ENCODE results near the gene IMMP2L.
"Not testable (repeated sequence)": the region's sequence is repeated elsewhere in the genome, so short reads cannot be mapped to it uniquely, and the experiment has no call there.

The IMMP2L gene

DNA sequence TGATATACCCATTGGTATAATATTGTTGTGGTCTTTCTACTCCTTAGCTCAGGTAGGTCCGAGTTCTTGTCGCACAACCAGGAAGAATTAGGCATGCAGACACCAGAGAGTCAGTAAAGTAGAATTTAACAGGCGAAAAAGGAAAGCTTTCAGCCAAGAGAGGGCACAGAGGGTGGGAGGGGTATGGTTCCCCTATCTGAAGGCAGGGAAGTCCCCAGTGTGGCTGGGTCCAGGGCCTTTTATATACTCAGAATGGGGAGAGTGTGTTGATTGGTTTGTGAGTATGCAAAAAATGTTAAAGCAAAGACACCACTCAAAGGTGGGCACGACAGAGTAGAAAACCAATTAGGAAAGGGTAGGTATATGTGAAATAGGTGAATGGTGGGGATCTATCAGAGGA lies 53.9 kb downstream of the IMMP2L start:
- no peak for DNase-seq (ENCODE audit: low spot score)

DNA sequence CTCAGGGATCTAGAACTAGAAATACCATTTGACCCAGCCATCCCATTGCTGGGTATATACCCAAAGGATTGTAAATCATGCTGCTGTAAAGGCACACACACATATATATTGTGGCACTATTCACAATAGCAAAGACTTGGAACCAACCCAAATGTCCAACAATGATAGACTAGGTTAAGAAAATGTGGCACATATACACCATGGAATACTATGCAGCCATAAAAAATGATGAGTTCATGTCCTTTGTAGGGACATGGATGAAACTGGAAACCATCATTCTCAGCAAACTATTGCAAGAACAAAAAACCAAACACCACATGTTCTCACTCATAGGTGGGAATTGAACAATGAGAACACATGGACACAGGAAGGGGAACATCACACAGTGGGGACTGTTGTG lies 56.9 kb downstream of the IMMP2L start:
- not testable (repeated sequence) for DNase-seq (ENCODE audit: low spot score)

DNA sequence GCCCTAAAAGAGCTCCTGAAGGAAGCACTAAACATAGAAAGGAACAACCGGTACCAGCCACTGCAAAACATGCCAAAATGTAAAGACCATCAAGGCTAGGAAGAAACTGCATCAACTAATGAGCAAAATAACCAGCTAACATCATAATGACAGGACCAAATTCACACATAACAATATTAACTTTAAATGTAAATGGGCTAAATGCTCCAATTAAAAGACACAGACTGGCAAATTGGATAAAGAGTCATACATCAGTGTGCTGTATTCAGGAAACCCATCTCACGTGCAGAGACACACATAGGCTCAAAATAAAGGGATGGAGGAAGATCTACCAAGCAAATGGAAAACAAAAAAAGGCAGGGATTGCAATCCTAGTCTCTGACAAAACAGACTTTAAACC lies 60.5 kb downstream of the IMMP2L start:
- not testable (repeated sequence) for DNase-seq (ENCODE audit: low spot score)

DNA sequence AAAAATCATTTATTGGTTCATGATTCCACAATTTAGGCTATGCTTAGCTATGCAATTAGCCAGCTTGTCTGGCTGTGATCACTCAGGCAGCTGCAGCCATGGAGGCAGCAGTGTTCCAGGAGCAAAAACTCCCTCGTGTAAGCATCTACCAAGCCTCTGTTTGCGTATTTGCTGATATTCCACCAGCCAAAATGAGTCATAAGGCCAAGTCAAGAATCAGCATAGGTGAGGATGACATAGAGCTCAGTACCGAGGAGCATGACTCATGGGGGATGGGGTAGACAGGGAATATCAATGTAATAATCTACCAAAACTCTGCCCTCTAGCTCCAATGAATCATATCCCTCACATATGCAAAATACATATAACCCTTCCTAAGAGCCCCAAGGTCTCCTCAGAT lies 63.3 kb downstream of the IMMP2L start:
- no peak for DNase-seq (ENCODE audit: low spot score)

DNA sequence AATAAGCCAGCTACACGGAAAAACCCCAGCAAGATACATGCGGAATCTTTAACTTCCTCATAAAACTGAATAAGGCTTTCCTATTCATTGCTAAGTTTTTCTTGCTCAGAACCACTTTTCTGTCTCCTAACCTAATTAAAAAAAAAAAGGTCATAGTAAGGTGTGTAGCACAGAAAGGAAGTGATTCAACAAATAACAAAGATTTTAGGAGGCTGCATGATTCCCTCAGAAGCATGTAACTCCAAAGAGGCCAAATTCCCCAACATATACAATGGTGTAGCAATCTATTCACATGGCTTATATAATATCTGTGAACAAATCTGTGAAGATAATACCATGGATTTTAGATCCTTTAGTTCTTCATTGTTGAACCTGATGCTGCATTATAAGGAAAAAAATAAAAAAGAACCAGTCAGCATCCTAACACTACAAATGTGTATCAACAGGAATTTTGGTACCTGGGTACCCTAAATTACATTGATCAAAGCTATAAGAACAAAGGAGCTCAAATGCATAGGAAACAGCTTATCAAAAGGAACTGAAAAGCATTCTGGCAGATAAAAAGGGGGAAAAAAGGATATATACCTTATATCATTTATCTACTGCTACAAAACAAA lies 63.8 kb downstream of the IMMP2L start:
- no peak for DNase-seq (ENCODE audit: low spot score)

DNA sequence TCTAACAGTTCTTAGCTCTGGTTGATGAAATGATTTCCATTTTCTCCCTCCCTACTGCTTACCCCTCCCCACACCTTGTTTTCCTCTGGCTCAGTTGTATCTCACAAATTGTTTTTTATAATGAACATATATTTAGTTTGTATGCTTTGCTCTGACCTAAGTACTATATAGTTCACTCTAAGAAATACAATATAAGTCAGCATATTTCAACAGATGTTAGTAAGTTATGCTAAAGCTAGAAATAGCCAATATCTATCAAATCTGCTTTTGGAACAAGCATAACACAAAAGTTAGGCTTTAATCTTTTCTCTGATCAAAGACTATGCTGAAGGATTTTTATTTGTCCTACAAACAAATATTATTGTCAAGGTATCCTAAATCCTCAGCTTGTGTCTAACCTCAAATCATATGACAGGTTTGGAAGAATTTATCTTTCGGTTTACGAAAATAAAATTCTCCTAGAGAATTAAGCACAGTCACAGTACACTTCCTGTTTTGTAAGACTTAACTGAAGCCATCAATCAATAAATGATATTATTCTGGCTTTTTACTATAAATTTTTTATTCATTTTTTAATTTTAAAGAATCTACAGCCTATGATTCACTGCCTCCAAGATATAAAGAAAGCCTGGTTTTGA lies 67.0 kb downstream of the IMMP2L start:
- no peak for DNase-seq (ENCODE audit: low spot score)

DNA sequence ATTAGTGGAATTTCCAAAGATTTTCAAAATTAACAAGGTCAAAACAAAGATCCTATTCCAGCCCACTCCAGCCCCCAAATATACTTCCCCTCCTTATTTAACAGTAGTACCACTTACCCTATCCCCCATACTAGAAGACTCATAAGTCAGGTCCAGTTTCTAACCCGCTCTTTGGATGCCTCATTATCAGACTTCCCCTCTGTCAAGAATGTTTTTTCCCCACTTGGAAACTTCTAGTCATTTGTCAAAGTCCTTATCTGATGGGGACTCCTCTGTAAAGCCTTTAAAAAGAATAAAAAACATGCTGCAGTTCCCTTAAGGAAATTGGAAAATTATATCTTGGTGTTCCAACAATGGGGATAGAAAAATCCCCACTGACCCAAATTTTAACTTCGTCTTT lies 70.1 kb downstream of the IMMP2L start:
- no peak for DNase-seq (ENCODE audit: low spot score)

DNA sequence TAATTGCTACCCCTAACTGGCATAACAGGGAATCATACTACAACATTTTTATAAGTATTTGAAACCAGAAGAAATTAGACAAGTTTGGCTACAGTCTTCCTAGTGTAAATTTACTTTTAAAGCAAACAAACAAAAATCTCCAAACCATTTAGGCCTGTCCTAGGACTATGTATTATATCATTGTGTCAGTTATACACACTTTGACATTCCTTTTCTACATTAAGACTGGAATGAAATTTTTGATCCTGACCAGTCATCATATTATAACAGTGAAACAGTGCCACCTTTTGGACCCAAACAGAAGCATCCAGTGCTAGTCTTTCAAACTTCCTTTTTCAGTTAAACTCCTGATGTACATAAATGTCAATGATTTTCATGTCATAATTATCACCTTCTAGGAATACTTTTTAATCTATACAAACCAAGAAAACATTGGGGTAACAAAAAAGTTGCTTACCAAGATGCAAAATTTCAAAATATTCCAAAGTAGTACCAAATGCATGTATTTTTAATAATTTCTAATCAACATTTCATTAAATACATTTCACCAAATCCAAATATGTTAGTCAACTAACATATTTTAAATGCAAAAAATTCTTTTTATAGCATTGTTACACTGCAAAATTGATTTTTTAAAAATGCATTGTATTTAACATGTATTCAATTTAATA lies 75.7 kb downstream of the IMMP2L start:
- DNase-seq (ENCODE audit: low spot score) = peak; percentile 19

DNA sequence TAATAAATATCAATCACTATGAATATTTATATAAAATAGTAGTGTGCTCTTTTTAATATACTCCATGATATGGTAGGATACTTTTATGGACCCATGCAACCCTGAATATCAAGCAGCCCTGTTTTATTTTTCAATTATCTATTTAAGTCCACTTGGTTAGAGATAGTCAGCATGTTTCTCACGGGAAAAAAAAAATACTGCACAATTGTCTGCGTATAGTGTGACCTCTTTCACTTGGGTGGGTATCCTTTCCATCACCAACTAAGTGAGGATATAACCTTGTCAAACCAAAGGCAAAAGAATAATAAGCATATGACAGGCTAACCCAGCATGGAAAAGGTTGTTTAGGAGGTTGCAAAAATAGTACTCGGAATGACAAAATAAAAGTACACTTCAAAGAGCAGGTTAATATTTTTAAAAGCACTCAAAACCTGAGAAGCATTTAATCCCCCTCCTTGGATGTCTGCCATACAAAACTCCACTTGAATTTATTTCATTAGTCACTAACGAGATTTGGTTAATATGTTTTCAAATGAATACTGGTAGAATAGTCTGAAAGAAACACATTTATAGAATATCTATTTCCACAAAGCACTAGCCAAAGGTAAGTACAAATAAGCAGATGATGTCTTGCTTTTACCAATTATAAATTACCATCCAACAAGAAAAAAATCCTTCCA lies 76.5 kb downstream of the IMMP2L start:
- no peak for DNase-seq (ENCODE audit: low spot score)

DNA sequence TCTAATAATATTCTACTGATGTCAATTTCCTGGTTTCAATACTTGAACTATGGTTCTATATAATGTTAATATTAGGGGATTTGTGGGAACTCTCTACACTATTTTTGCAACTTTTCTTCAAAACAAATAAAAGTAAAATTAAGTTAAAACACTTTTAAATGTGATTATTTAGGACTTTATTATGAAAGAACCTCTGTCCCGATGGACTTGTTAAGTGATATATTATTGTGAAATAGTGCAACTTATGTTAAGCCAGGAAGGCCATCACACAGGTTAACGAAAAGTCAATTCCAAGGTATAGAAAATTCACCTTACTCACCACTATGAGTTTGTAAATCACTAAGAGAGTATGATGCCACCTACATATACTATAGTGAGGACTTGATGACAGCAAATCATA lies 79.2 kb downstream of the IMMP2L start:
- DNase-seq (ENCODE audit: low spot score) = no peak

DNA sequence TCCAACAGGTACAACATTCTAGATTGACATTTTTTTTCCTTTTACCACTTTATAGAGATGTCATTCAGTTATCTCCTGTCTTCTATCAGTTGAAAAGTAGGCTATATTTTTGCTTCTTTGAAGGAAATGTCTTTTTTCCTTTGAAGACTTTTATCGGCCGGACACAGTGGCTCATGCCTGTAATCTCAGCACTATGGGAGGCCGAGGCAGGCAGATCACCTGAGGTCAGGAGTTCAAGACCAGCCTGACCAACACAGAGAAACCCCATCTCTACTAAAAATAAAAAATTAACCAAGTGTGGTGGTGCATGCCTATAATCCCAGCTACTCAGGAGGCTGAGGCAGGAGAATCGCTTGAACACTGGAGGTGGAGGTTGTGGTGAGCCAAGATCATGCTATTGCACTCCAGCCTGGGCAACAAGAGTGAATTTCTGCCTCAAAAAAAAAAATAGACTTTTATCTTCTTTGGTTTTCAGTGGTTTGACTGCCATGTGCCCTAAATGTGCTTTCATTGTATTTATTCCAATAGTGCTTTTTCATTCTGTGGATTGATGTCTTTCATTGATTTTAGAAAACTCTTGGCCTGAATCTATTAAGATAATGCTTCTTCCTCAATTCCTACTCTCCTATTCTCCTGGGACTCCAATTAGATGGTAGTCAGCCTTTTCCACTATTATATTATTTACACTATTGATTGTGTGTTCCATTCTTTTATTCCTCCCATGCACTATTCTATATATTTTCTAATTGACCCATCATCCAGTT lies 84.6 kb downstream of the IMMP2L start:
- no peak for DNase-seq (ENCODE audit: low spot score)

DNA sequence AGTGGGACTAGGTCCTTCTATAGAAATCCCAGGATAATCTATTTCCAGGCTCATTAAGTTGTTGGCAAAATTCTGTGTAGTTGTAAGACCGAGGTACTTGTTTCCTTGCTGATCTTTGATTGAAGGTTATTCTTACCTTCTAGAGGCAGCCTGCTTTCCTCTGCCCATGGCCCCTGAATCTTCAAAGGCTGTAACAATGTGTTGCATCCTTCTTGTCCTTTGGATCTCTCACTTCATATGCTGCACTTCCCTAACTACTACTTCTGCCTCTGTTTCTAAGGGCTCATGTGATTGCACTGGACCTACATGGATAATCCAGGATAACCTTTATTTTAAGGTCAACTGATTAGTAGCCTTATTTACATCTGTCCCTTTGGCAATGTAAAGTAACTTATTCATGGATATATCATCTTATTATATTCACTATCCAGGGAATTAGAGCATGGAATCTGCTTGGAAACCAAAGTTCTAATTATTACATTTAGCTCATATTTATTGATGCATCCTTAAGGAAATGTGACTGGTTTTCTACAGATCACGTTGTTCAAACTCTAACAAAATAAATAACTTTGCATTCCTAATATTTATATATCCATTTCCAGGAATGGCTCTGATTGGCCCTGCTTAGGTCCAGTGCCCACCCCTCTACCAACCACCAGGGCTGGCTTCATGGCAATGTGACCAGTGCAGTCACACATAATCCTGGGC lies 85.6 kb downstream of the IMMP2L start:
- DNase-seq (ENCODE audit: low spot score) = no peak

DNA sequence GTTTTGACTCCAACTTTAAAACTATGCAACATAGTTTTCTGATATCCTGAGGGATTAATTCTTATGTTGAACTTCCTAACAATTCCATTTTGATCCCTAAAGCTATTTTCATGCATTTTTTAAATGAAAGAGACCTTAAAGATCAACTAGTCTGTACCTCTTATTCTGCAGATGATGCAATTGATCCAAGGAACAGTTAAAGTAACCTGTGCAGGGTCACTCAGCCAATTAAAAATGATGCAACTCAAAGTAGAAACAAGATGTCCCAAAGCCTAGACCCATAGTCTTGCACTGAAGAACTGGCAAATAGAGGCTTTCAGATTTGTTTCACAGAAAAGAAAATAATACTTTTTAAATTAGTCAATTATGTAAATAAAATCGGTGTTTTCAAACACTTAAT lies 86.3 kb downstream of the IMMP2L start:
- no peak for DNase-seq (ENCODE audit: low spot score)

DNA sequence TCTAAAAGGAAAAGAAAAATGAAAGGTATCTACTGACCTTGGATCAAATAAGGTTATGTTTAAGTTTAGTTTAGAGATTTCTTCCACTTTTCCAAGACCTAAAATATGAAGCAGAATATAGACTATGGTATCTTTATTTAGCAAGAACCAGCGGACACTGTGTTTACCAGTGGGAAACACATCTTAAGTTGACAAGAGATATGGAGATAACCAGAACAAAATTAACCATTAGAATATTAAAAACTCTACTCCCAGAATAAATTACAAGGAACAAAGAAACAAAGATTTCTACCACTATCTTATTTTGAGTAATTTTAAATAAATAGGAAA lies 86.9 kb downstream of the IMMP2L start:
- DNase-seq (ENCODE audit: low spot score) = no peak

DNA sequence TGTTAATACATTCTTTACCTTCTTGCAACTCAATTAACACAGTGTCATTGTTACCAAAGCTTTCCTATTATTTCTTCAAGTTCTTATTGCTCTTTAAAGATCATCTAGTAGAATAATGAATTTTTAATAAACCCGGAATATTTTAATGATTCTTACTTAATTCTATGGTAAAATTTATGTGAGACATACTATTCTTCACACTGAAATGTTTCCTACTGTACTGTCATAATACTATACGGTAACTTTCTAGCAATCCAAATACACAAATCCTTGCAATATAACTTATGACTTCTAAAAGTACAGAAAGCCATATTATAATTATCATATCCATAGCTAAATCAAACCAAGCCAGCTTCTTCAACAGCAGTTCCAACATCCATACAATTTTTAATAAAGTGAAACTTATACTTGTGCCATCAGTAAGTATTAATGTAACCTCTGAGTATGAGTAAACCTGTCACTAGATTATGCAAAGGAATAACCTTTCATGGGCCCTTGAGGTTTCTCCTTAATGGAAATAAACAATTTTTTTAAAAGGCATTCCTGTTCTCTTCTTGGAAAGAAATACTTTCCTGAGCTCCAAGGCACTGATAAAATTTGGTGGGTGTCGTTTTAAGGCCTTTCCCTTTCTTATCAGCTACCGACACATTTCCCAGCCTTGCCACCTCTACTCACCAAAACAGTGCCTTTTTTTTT lies 87.4 kb downstream of the IMMP2L start:
- DNase-seq (ENCODE audit: low spot score) = no peak

DNA sequence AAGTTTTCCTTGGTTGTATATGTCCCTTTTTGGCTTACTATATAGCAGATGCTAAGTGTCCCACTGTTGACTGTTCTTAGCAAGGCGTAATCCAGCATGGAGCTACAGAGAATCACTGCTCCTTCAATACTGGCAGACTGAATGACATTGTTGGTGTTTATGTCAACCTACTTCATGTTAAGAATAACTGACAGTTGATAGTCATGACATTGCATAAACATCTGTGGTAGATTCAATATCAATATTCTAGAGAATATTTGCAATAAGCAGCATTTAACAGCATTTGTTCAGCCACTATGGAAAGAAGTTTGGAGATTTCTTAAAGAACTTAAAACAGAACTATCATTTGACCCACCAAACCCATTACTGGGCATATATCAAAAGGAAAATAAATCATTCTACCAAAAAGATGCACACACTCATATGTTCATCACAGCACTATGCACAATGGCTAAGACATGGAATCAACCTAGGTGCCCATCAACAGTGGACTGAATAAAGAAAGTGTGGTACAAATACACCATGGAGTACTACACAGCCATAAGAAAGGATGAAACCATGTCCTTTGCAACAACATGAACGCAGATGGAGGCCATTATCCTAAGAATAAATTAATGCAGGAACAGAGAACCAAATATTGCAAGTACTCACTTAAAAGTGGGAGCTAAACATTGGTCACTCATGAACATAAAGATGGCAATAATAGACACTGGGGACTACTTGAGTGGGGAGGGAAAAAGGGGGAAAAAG lies 88.7 kb downstream of the IMMP2L start:
- no peak for DNase-seq (ENCODE audit: low spot score)

DNA sequence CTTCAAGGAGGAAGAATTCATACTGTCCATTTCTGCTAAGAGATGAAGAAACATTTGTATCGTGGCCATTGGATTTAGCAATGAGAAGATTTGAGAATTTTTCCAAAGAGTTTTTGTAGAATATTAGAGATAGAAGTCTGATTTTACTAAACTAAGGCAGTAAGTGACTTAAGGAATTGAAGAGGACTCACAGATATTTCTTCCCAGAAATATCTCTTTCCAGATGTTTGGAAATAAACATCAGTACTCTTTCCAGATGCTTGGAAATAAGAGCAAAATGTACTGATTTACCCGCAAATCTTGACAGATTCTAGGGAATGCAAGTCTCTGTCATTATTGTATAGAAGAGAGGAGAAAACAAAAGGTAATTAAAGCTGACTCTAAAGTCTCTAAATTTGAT lies 91.3 kb downstream of the IMMP2L start:
- no peak for DNase-seq (ENCODE audit: low spot score)

DNA sequence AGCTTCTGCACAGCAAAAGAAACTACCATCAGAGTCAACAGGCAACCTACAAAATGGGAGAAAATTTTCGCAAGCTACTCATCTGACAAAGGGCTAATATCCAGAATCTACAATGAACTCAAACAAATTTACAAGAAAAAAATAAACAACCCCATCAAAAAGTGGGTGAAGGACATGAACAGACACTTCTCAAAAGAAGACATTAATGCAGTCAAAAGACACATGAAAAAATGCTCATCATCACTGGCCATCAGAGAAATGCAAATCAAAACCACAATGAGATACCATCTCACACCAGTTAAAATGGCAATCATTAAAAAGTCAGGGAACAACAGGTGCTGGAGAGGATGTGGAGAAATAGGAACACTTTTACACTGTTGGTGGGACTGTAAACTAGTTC lies 92.4 kb downstream of the IMMP2L start:
- DNase-seq (ENCODE audit: low spot score) = not testable (repeated sequence)

DNA sequence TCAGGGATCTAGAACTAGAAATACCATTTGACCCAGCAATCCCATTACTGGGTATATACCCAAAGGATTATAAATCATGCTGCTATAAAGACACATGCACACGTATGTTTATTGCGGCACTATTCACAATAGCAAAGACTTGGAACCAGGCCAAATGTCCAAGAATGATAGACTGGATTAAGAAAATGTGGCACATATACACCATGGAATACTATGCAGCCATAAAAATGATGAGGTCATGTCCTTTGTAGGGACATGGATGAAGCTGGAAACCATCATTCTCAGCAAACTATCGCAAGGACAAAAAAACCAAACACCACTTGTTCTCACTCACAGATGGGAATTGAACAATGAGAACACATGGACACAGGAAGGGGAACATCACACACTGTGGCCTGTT lies 96.5 kb downstream of the IMMP2L start:
- DNase-seq (ENCODE audit: low spot score) = not testable (repeated sequence)

DNA sequence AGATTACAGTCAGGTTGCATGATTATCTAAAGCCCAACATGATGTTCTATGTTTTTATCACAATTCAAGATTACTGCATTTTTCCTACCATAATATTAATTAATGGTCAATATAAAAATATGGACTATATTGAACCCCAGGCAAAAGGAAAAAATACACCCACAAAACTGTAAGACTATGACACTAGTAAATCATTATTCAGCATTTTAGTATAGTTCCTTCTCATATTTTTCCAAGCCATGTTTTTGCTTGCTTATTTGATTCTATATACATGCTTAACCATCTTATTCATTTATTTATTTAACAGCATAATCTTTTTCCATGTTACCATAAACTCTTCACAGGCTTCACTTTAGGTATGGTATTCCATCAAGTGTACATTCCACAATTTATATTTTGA lies 101.6 kb downstream of the IMMP2L start:
- no peak for DNase-seq (ENCODE audit: low spot score)
